Testis (tissue), 2 donors: ENCODE data around the gene SDK2.

Source experiments
- POLR2A ChIP-seq: fragments of 450-650 bp; IDR thresholded peaks from one replicate; pipeline ENCODE4 v1.6.1; 2017; ENCODE audit warnings: antibody characterized with exemption, mild to moderate bottlenecking, moderate library complexity
- TF ChIP-seq, protein P1 (sequence below), 3 experiments: fragments of 450-650 bp in 2 of 3; fragments of 200-600 bp in 1 of 3; sonication (generic) in 1 of 3; IDR thresholded peaks; one replicate each; pipeline ENCODE4 v1.5.1; 2016 to 2019; ENCODE audit warnings: antibody characterized with exemption in 3 of 3, mild to moderate bottlenecking in 2 of 3, moderate library complexity in 1 of 3

DNA sequence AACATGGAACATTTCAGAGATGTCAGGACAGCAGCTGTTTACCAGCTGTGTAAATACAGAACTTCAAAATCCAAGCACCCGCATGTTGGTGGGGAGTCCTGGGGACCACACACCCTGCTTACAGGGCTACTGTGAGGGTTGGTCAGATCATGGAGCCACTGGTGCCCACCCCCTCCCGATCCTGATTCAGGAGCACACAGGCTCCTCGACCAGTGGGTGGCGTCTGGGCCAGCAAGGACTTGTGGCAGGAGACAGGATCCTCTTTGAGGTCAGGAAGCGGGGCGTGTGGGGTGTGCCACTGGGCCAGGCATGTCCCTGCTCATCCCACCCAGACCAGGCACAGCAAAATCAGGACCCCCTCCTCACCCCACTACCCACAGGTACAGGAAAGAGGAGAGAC, 83.6 kb downstream of the SDK2 start:
- TF ChIP-seq, protein P1, sequence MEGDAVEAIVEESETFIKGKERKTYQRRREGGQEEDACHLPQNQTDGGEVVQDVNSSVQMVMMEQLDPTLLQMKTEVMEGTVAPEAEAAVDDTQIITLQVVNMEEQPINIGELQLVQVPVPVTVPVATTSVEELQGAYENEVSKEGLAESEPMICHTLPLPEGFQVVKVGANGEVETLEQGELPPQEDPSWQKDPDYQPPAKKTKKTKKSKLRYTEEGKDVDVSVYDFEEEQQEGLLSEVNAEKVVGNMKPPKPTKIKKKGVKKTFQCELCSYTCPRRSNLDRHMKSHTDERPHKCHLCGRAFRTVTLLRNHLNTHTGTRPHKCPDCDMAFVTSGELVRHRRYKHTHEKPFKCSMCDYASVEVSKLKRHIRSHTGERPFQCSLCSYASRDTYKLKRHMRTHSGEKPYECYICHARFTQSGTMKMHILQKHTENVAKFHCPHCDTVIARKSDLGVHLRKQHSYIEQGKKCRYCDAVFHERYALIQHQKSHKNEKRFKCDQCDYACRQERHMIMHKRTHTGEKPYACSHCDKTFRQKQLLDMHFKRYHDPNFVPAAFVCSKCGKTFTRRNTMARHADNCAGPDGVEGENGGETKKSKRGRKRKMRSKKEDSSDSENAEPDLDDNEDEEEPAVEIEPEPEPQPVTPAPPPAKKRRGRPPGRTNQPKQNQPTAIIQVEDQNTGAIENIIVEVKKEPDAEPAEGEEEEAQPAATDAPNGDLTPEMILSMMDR (IDR thresholded peaks at IDR 0.05), result no peak
- no peak for TF ChIP-seq POLR2A
